RWPE1 (cell line): ENCODE measurements around the gene HMGCL.

Experiments
- CTCF ChIA-PET: fragments of 350-600 bp; sonication (Branson Sonifier 250); formaldehyde crosslinking; extraction: SDS; loops from one replicate; lab custom pipeline; 2021; lab: Yijun Ruan, JAX
- POLR2A ChIA-PET: fragments of 400-600 bp; formaldehyde crosslinking; extraction: SDS; loops from one replicate; lab custom pipeline; 2020; ENCODE audit warnings: antibody characterized with exemption; ENCODE audit not compliant: low non-redundant PET; lab: Yijun Ruan, JAX
- DNase-seq: peaks from one replicate; pipeline ENCODE4 v3.0.0; 2012; ENCODE audit warnings: low spot score
- H3K27ac ChIP-seq: fragments of 450-650 bp; 2 replicates; pipeline ENCODE4 v1.5.1; 2017
- TF ChIP-seq, protein P1 (sequence below): fragments of 450-650 bp; conservative IDR thresholded peaks from 2 replicates; pipeline ENCODE4 v1.5.1; 2017; ENCODE audit warnings: low read depth, mild to moderate bottlenecking

HMGCL gene

DNA sequence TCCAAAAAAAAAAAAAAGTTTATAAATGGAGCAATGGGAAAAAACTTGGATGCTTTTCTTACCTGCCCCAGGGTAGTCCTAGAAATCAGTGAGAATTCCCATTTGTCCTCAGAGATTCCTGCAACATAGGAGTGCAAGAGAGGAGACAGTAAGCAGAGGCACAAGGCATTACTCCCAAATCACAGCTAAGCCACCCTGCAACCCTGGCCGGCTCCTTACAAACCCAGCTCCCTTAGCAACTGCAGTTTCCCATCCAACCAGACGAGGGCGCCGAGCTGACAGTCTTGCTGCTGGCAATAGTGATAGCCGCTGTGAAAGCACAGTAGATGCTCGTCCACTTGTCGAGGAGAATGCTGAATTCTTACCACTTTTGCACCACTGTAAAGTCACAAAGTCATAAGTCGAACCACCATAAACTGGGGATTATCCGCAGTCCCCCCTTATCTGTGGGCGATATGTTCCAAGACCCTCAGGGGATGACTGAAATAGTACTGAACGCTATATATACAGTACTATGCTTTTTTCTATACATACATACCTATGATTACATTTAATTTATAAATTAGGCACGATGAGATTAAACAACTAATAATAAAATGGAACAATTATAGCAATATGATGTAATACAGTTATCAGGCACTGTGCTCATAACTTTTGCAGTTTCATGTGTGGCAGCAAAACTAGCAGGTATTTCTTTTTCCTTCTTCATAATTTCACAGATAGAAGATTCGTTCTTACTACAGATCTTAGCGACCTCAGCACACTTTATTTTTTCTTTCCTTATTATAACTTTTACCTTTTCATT lies 53.0 kb downstream of the HMGCL start:
- ChIA-PET POLR2A (interaction anchor here (0.6 to 1.1 kb wide), 2 partner anchors 27 to 82 kb away, joined by 3 read pairs; no protein-coding TSS in a partner anchor), CTCF (interaction anchor here (0.9 to 1.7 kb wide), 6 partner anchors 24 to 155 kb away, joined by 3 to 7 read pairs (median 4); partner anchors contain the start of gene GALE)
- no peak overlapping the region for H3K27ac ChIP-seq
- TF ChIP-seq, protein P1, sequence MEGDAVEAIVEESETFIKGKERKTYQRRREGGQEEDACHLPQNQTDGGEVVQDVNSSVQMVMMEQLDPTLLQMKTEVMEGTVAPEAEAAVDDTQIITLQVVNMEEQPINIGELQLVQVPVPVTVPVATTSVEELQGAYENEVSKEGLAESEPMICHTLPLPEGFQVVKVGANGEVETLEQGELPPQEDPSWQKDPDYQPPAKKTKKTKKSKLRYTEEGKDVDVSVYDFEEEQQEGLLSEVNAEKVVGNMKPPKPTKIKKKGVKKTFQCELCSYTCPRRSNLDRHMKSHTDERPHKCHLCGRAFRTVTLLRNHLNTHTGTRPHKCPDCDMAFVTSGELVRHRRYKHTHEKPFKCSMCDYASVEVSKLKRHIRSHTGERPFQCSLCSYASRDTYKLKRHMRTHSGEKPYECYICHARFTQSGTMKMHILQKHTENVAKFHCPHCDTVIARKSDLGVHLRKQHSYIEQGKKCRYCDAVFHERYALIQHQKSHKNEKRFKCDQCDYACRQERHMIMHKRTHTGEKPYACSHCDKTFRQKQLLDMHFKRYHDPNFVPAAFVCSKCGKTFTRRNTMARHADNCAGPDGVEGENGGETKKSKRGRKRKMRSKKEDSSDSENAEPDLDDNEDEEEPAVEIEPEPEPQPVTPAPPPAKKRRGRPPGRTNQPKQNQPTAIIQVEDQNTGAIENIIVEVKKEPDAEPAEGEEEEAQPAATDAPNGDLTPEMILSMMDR, result peak; percentile 97
- DNase-seq, result peak; percentile 66

DNA sequence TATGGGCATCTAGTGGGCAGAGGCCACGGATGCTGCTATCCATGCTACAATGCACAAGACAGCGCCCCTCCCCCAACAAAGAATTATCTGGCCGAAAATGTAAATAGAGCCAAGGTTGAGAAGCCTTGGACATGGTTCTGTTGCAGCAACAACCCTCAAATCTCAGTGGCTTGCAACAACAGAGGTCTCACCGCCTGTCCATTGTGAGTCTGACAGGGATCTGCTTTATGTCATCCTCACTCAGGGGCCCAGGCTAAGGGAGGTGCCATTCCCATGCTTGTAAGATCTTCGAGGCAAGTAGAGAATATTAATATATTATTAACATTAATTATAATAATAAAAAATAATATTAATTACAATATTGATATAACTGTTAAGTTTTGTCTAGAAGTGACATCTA lies 56.5 kb downstream of the HMGCL start:
- CTCF ChIA-PET, result no interaction called here
- TF ChIP-seq, protein P1, result no peak
- POLR2A ChIA-PET, result no interaction called here
- no peak overlapping the region for H3K27ac ChIP-seq
- DNase-seq, result no peak

GRCh38 chr1:23763041-23763577 lies 62.1 kb downstream of the HMGCL start:
- H3K27ac ChIP-seq, result peak overlapping the region; percentile 17; the same call in 1 of the 2 replicates
- ChIA-PET POLR2A (interaction anchor here (0.7 kb wide), 1 partner anchor 40 kb away, joined by 3 read pairs; no protein-coding TSS in a partner anchor), CTCF (interaction anchor here (0.6 kb wide), 2 partner anchors 203 to 317 kb away, joined by 3 to 4 read pairs; no protein-coding TSS in a partner anchor)
- DNase-seq, result no peak
- TF ChIP-seq, protein P1, result no peak

DNA sequence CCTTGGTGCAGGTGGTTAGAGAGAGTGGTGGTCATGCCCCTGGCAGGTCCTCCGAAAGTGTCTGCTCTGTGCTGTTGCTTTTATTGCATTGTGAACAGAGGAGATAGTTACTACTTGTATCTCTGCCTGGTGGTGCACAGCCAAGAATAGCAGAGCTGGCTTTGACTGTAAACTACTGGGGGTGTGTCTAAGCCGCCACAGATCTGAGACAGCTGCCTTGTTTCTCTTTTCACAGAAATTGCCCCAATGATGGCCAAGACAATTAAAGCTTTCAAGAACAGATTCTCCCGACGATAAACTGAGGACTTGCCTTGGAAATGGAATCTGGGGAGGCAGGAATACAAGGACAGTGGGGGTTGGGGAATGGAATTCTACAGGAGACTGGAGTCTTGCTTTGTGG lies 66.0 kb downstream of the HMGCL start:
- TF ChIP-seq, protein P1, result no peak
- H3K27ac ChIP-seq, result peak overlapping the region; percentile 21
- ChIA-PET CTCF (no interaction called here), POLR2A (no interaction called here)
- no peak for DNase-seq

DNA sequence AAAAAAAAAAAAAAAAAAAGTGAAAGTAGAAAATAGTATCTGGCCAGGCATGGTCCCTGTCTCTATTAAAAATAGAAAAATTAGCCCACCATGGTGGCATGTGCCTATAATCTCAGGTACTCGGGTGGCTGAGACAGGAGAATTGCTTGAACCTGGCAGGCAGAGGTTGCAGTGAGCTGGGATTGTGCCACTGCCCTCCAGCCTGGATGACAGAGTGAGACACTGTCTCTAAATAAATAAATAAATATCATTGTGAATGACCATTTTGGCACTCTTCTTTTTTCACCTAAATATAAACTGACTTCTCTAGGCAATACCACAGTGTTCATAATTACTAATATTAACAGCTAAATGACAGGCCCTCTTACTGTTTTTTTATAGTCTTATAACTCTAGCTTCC lies 67.4 kb downstream of the HMGCL start:
- TF ChIP-seq, protein P1, result no peak
- ChIA-PET POLR2A (interaction anchor here (0.7 kb wide), 1 partner anchor 199 kb away, joined by 4 read pairs; no protein-coding TSS in a partner anchor), CTCF (interaction anchor here (0.6 to 0.8 kb wide), 2 partner anchors 36 to 159 kb away, joined by 3 to 5 read pairs; no protein-coding TSS in a partner anchor)
- DNase-seq, result no peak
- no peak overlapping the region for H3K27ac ChIP-seq

- peak; percentile 12 for DNase-seq
- POLR2A ChIA-PET, result no interaction called here
- TF ChIP-seq, protein P1, result no peak
- no peak overlapping the region for H3K27ac ChIP-seq
- CTCF ChIA-PET, result no interaction called here
These were observed 68.6 kb downstream of the HMGCL start for GRCh38 chr1:23756676-23757075.
